Measurements from ENCODE around the gene MEIOSIN.
"Not testable (repeated sequence)": the region's sequence is repeated elsewhere in the genome, so short reads cannot be mapped to it uniquely, and the experiment has no call there.

Gene MEIOSIN

GRCh38 chr19:45739498-45740439 is 6.5 kb downstream of the MEIOSIN start:
- peak overlapping the region; percentile 48 for H3K4me3 ChIP-seq (ENCODE audit: low read depth, low read length)
- TF ChIP-seq MYC (IDR thresholded peaks at IDR 0.05; ENCODE audit: low read depth, low read length) (peak; percentile 83), MAX (IDR thresholded peaks at IDR 0.05; ENCODE audit: low read depth, low read length) (peak; percentile 57), CTCF (IDR thresholded peaks at IDR 0.05; ENCODE audit: low read depth, low read length) (peak; percentile 8), POLR2A (IDR thresholded peaks at IDR 0.05; ENCODE audit: extremely low read depth, insufficient read length) (no peak)
- DNase-seq (ENCODE audit: low read depth): peak; percentile 76

- no peak for DNase-seq (ENCODE audit: low read depth)
- TF ChIP-seq POLR2A (IDR thresholded peaks at IDR 0.05; ENCODE audit: extremely low read depth, insufficient read length): no peak
- no peak for TF ChIP-seq CTCF (IDR thresholded peaks at IDR 0.05; ENCODE audit: low read depth, low read length)
- no peak for TF ChIP-seq MAX (IDR thresholded peaks at IDR 0.05; ENCODE audit: low read depth, low read length)
- TF ChIP-seq MYC (IDR thresholded peaks at IDR 0.05; ENCODE audit: low read depth, low read length): no peak
- no peak overlapping the region for H3K4me3 ChIP-seq (ENCODE audit: low read depth, low read length)
Observed at GRCh38 chr19:45742969-45743368, 9.7 kb downstream of the MEIOSIN start.

GRCh38 chr19:45745606-45746005 is 12.4 kb downstream of the MEIOSIN start:
- TF ChIP-seq MAX (IDR thresholded peaks at IDR 0.05; ENCODE audit: low read depth, low read length): no peak
- TF ChIP-seq CTCF (IDR thresholded peaks at IDR 0.05; ENCODE audit: low read depth, low read length): no peak
- TF ChIP-seq MYC (IDR thresholded peaks at IDR 0.05; ENCODE audit: low read depth, low read length): no peak
- no peak for TF ChIP-seq POLR2A (IDR thresholded peaks at IDR 0.05; ENCODE audit: extremely low read depth, insufficient read length)
- no peak overlapping the region for H3K4me3 ChIP-seq (ENCODE audit: low read depth, low read length)
- DNase-seq (ENCODE audit: low read depth): no peak

- no peak for DNase-seq (ENCODE audit: low read depth)
- TF ChIP-seq POLR2A (IDR thresholded peaks at IDR 0.05; ENCODE audit: extremely low read depth, insufficient read length): no peak
- no peak for TF ChIP-seq CTCF (IDR thresholded peaks at IDR 0.05; ENCODE audit: low read depth, low read length)
- no peak for TF ChIP-seq MAX (IDR thresholded peaks at IDR 0.05; ENCODE audit: low read depth, low read length)
- no peak for TF ChIP-seq MYC (IDR thresholded peaks at IDR 0.05; ENCODE audit: low read depth, low read length)
- H3K4me3 ChIP-seq (ENCODE audit: low read depth, low read length): no peak overlapping the region
Observed at GRCh38 chr19:45746866-45747265, 13.6 kb downstream of the MEIOSIN start.

- TF ChIP-seq MYC (IDR thresholded peaks at IDR 0.05; ENCODE audit: low read depth, low read length) (no peak), MAX (IDR thresholded peaks at IDR 0.05; ENCODE audit: low read depth, low read length) (no peak), CTCF (IDR thresholded peaks at IDR 0.05; ENCODE audit: low read depth, low read length) (no peak), POLR2A (IDR thresholded peaks at IDR 0.05; ENCODE audit: extremely low read depth, insufficient read length) (no peak)
- no peak overlapping the region for H3K4me3 ChIP-seq (ENCODE audit: low read depth, low read length)
- DNase-seq (ENCODE audit: low read depth): no peak
Observed at GRCh38 chr19:45747513-45747912, 14.3 kb downstream of the MEIOSIN start.

- DNase-seq (ENCODE audit: low read depth); H3K4me3 ChIP-seq (ENCODE audit: low read depth, low read length): not testable (repeated sequence)
Observed at GRCh38 chr19:45751483-45751882, 18.2 kb downstream of the MEIOSIN start.
